Measurements from ENCODE around the gene CD48. TPM values are rescaled to one million over a fixed set of nuclear protein-coding genes. Genes with fewer than 3 reads are reported as not detected.

Gene CD48
- total RNA-seq, 2 experiments from 2014 or later: 131 to 150 TPM

DNA sequence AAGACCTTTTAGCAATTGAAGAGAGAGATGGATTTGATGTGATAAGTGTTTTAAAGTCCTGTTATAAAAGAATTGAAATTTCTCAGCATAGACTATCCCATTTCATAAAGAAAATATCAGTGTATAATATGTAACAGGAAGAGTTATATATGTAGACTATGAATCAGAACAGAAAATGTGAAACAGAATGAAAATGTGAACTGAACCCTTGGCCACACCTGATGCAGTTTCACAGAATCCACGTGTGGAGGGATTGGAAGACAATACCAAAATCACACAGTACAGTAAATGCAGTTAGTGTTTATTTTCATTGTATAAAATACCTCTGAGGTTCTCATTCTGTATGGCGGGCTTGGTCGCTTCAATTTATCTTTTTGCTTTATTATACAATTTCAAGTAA lies 54.9 kb downstream of the CD48 start:
- H3K4me1 ChIP-seq (ENCODE audit: insufficient read depth, low read length, poor library complexity, severe bottlenecking): peaks cover 72% of the 10 kb centered on the region
- no peaks in the 10 kb centered on the region for H3K36me3 ChIP-seq (ENCODE audit: insufficient read depth, low read length)
- peak overlapping the region; percentile 87 for H2AFZ ChIP-seq (ENCODE audit: low read length)
- ChIA-PET CTCF (ENCODE audit: unreplicated experiment) (no interaction called here), POLR2A (interaction anchor here (1.8 kb wide), 1 partner anchor 9 kb away, joined by 10 read pairs; no protein-coding TSS in a partner anchor)
- H3K9me2 ChIP-seq (ENCODE audit: insufficient read depth, low read length): no peaks in the 10 kb centered on the region
- H3K9me3 ChIP-seq (ENCODE audit: low read length): peaks cover 7% of the 10 kb centered on the region
- no TSS peak for BruUV-seq (replicated peaks)
- TF ChIP-seq EZH2phosphoT487 (IDR thresholded peaks at IDR 0.05; ENCODE audit: borderline replicate concordance, low read depth, low read length): no peak
- TF ChIP-seq, protein P1, sequence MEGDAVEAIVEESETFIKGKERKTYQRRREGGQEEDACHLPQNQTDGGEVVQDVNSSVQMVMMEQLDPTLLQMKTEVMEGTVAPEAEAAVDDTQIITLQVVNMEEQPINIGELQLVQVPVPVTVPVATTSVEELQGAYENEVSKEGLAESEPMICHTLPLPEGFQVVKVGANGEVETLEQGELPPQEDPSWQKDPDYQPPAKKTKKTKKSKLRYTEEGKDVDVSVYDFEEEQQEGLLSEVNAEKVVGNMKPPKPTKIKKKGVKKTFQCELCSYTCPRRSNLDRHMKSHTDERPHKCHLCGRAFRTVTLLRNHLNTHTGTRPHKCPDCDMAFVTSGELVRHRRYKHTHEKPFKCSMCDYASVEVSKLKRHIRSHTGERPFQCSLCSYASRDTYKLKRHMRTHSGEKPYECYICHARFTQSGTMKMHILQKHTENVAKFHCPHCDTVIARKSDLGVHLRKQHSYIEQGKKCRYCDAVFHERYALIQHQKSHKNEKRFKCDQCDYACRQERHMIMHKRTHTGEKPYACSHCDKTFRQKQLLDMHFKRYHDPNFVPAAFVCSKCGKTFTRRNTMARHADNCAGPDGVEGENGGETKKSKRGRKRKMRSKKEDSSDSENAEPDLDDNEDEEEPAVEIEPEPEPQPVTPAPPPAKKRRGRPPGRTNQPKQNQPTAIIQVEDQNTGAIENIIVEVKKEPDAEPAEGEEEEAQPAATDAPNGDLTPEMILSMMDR (conservative IDR thresholded peaks at IDR 0.05; ENCODE audit: low read length): no peak
- intact Hi-C loops (cut with micrococcal nuclease; ENCODE audit: unreplicated experiment): no loop called here
- peak overlapping the region; percentile 39 for H3K4me2 ChIP-seq (ENCODE audit: low read length)
- H4K20me1 ChIP-seq (ENCODE audit: insufficient read depth, low read length): no peaks in the 10 kb centered on the region
- no peaks in the 10 kb centered on the region; the same call in 1 of the 2 replicates for H3K79me2 ChIP-seq (ENCODE audit: insufficient read depth, low read depth, low read length)
- no peak overlapping the region for H3K4me3 ChIP-seq (ENCODE audit: low read depth, low read length, poor library complexity, severe bottlenecking)
- no peak overlapping the region for H3K27ac ChIP-seq (ENCODE audit: low read depth, low read length, poor library complexity, severe bottlenecking)
- DNase-seq (ENCODE audit: low spot score): no peak

DNA sequence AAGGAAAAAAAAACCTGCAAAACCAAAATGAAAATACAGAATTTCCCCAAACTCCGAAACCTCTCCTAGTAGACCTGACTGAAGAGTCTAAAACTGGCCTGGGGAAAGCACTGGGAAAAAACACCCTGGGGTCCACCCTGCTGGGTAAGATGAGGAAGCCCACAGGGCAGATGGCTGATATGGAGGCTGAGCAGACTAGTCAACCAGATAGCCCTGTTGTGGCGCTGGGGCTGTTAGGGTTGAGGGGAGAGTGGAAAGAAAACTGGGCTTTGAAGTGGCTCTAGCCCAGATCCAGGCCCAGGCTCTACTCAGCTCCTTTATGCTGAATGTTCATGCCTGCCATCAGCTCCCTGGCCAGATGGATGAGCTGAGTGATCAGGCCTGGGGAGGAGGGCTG lies 58.0 kb downstream of the CD48 start:
- Histone ChIP-seq H4K20me1 (ENCODE audit: insufficient read depth, low read length) (no peaks in the 10 kb centered on the region), H2AFZ (ENCODE audit: low read length) (no peak overlapping the region), H3K4me3 (ENCODE audit: low read depth, low read length, poor library complexity, severe bottlenecking) (peak overlapping the region; percentile 61), H3K36me3 (ENCODE audit: insufficient read depth, low read length) (peaks cover 4% of the 10 kb centered on the region; the same call in 1 of the 2 replicates), H3K79me2 (ENCODE audit: insufficient read depth, low read depth, low read length) (no peaks in the 10 kb centered on the region; the same call in 1 of the 2 replicates), H3K9me3 (ENCODE audit: low read length) (peaks cover 4% of the 10 kb centered on the region; the same call in 1 of the 2 replicates), H3K27ac (ENCODE audit: low read depth, low read length, poor library complexity, severe bottlenecking) (peak overlapping the region; percentile 81), H3K4me2 (ENCODE audit: low read length) (peak overlapping the region; percentile 71), H3K9me2 (ENCODE audit: insufficient read depth, low read length) (no peaks in the 10 kb centered on the region), H3K4me1 (ENCODE audit: insufficient read depth, low read length, poor library complexity, severe bottlenecking) (peaks cover 86% of the 10 kb centered on the region)
- DNase-seq (ENCODE audit: low spot score): peak; percentile 73
- CTCF ChIA-PET (ENCODE audit: unreplicated experiment): interaction anchor here (1.0 kb wide), 1 partner anchor 35 kb away, joined by 3 read pairs; no protein-coding TSS in a partner anchor
- TF ChIP-seq EZH2phosphoT487 (IDR thresholded peaks at IDR 0.05; ENCODE audit: borderline replicate concordance, low read depth, low read length): no peak
- TF ChIP-seq, protein P1 (conservative IDR thresholded peaks at IDR 0.05; ENCODE audit: low read length): no peak
- POLR2A ChIA-PET: interaction anchor here (0.6 to 1.4 kb wide), 7 partner anchors 11 to 523 kb away, joined by 3 to 6 read pairs (median 4); no protein-coding TSS in a partner anchor
- intact Hi-C loops (cut with micrococcal nuclease; ENCODE audit: unreplicated experiment): loop anchor here (2.0 kb wide), 2 partner anchors 29 to 57 kb away; partner anchors contain the start of gene CD48
- no TSS peak for BruUV-seq (replicated peaks)

Data from OCI-LY7 (cell line).